Inflammatory macrophage treated with lipopolysaccharide for 1 hour (primary cell): ENCODE measurements around the gene APLP1.
A peak's percentile ranks its signal among the peaks of the same experiment; 100 is the strongest.
"Not testable (repeated sequence)": the region's sequence is repeated elsewhere in the genome, so short reads cannot be mapped to it uniquely, and the experiment has no call there.

Source experiments
- DNase-seq, 2 donors: peaks; one replicate each; pipeline ENCODE4 v3.0.0-alpha.2; 2020 to 2022

The APLP1 gene

GRCh38 chr19:35907377-35907745, 39.0 kb downstream of the APLP1 start:
- no peak for DNase-seq

- DNase-seq = peak; percentile 50 to 57
Observed at GRCh38 chr19:35908010-35908441, 39.7 kb downstream of the APLP1 start, which contains the start of gene TYROBP. Gene TYROBP, minus strand, starts transcription at chr19:35908295. Its CDS starts 67 bp downstream, at chr19:35908228.

DNA sequence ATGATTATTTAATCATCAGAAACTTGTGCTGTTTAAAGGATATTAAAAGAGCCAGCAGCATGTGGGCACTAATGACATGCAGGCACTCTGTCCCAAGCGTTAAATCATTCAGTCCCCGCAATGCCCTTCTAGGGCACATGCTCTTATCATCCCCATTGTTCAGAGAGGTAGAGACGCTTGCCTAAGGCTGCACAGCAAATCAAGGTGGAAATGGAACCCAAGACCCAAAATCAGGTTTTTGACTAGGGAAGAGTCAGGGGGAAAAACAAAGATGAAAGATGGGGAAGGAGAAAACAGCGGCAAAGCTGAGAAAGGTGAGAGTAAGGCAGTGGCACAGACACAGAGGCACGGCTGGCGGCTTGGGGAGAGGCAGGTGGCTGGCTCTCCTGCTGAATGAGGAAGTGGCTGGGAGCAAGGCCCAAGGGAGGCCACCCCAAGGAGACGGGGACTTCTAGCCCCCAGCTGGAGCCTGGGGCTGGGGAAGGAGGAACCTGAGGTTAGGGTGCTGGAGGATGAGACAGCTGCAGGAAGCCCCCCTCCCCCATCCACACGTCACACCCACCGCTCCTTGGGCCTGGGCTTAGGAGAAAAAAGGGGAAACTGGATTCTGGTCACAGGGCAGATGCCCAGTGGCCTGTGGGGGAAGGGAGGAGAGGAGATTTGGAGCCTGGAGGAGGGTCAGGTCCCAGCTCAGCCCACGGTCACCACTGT, 40.8 kb downstream of the APLP1 start:
- DNase-seq = peak; percentile 97 to 99

DNA sequence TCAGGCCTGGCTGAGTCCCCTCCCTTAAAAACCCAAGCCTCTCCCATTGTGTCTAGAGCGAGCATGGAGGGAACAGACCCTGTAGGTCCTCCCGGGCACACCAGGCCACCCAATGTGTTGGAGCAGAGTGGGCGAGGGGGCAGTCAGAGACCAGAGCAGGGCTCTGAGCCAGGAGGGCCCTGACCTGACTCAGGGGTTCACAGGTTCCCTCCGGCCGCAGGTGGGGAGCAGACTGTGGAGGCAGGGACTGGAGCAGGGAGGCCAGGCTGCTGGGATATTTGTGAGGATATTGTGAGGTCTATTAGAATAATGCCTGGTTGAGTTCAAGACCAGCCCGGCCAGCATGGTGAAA, 41.3 kb downstream of the APLP1 start:
- DNase-seq = no peak

DNA sequence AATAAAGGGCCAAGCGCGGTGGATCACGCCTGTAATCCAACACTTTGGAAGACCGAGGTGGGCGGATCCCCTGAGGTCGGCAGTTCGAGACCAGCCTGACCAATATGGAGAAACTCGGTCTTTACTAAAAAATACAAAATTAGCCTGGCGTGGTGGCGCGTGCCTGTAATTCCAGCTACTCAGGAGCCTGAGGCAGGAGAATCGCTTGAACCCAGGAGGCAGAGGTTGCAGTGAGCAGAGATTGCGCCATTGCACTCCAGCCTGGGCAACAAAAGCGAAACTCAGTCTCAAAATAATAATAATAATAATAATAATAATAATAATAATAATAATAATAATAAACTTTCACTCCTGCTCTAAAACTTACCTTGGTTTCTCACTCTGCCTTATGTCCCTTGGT, 42.0 kb downstream of the APLP1 start:
- not testable (repeated sequence) for DNase-seq

GRCh38 chr19:35911173-35911572, 42.8 kb downstream of the APLP1 start:
- no peak for DNase-seq

DNA sequence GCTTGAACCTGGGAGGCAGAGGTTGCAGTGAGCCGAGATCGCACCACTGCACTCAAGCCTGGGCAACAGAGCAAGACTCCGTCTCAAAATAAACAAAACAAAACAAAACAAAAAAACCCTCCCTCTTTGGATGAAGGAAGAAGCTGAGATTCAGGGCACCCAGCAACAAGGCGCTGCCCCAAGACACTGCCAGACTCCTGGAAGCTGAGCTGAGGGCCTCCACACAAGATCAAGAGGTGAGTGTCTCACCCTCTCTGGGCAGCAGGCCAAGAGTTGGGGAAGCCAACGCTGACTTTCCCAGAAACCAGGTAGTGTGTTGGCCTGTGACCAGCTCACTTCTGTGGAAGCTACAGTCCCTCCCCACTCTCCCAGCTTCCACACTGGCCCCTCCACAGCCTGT, 43.4 kb downstream of the APLP1 start:
- no peak for DNase-seq

- peak; percentile 90 to 96 for DNase-seq
Observed at GRCh38 chr19:35913589-35913988, 45.2 kb downstream of the APLP1 start.

DNA sequence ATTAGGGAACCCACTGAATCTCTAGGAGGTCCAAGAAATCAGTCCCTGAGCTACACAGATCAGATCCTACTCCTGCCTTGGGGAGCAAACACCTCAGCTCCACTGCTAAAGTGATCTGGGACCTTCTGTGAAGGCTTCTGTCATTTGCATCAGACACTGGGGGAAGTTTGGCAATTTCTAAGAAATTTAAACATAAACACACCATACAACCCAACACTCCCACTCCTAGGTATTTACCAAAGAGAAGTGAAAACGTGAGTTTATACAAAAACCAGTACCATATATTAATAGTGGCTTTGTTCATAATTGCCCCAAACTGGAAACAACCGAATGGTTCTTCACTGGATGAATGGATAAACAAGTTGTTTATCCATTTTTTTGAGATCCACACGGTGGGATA, 47.1 kb downstream of the APLP1 start:
- DNase-seq = peak; percentile 66 to 79

GRCh38 chr19:35919306-35919705, 50.9 kb downstream of the APLP1 start:
- DNase-seq = no peak

- no peak for DNase-seq
Observed at GRCh38 chr19:35921012-35921411, 52.6 kb downstream of the APLP1 start.

DNA sequence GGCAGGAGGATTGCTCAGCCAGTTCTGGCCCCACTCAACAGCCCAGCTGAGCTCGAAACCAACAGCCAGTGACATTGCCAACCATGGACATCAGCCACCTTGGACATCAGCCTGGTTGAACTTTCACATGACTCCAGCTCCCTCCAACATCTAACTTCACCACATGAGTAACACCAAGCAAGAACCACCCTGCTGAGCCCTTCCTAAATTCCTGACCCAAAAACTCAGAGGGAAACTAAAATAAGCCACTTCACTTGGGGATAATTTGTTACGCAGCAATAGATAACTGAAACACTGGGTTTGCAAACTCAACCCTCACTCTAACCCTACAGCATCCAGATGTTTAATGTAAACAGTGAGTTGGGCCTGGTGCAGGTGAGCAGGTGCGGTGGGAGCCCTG, 57.1 kb downstream of the APLP1 start:
- DNase-seq = no peak

- DNase-seq = no peak
Observed at GRCh38 chr19:35928507-35928906, 60.1 kb downstream of the APLP1 start.
